Activated T-cell treated with anti-CD3 and anti-CD28 coated beads, Interleukin-2, amount 50 U/mL, for 1 hour (primary cell): Measurements from ENCODE around the gene NSF.
"Not testable (repeated sequence)": the region's sequence is repeated elsewhere in the genome, so short reads cannot be mapped to it uniquely, and the experiment has no call there.

Source experiments
- DNase-seq: peaks from one replicate; pipeline ENCODE4 v3.0.0-alpha.2; 2020

Gene NSF

DNA sequence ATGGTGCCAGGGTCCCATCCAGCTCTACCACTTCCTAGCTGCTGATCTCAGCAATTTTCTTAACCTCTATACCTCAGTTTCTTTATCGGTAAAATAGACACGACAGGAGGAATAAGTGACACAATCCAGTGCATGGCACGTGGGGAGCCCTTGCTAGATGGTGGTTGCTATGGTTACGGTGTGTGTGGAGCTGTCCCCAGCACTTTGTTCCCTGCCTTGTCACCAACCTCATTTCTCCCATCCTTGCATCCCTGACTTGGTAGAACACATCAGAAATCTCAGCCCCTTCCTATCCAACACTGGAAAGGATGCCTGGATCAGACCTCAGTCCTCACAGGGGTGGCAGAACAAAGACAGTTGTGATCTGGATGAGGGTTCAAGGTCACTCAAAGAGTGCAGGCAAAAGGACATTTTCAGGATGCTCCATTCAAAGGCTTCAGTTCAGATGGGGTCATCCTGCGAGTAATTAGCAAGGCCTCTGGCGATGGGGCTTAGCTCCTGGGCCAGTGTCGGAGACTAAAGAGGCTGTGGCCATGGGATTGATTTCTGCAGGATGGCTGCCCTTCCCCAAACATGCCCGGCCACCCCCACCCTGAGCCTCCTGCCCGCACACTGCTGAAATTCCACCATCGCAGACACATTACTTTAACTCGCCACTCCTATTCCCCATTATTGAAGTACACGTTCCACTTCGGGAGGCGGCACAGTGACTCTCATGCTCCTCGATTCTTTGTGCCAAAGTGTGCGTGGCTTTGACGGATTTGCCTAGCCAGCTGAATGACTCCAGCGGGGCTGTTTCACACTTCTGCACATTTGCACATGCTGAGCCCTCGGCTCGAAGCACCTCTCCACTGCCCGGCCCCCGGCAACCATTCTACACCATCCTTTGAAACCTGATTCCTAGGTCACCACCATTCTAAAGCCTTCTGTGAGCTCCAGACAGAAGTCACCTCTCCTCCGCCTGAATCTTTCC is 187.8 kb downstream of the NSF start:
- no peak for DNase-seq

GRCh38 chr17:46780003-46780373 is 189.5 kb downstream of the NSF start:
- DNase-seq, result no peak

GRCh38 chr17:46782250-46782953 is 191.9 kb downstream of the NSF start:
- DNase-seq, result no peak

- DNase-seq, result no peak
Observed at GRCh38 chr17:46783031-46783593, 192.6 kb downstream of the NSF start.

GRCh38 chr17:46785696-46786095 is 195.2 kb downstream of the NSF start:
- DNase-seq, result no peak

- no peak for DNase-seq
Observed at GRCh38 chr17:46787478-46787877, 197.0 kb downstream of the NSF start.

GRCh38 chr17:46788300-46788699 is 197.8 kb downstream of the NSF start:
- DNase-seq, result no peak

- no peak for DNase-seq
Observed at GRCh38 chr17:46788796-46789195, 198.3 kb downstream of the NSF start.

GRCh38 chr17:46789610-46790009 is 199.1 kb downstream of the NSF start:
- no peak for DNase-seq

DNA sequence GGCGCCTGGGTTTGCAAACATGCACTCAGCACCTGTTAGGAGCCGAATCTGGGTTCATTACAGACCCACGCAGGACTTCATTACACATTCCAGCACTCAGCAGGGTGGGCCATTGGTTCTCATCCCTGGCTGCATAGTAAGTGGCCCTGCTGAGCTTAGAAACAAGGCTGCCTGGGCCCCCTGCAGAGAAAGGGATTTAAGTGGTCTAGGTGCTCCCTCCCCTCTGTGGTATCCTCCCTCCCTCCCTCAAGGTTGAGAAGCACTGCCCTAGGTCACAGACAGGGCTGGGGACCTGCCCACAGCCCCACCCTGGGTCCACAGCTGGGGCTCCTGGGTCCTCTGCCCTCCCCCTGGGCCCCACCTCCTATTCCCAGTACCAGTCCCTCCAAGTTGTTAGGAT is 199.7 kb downstream of the NSF start:
- DNase-seq, result no peak

DNA sequence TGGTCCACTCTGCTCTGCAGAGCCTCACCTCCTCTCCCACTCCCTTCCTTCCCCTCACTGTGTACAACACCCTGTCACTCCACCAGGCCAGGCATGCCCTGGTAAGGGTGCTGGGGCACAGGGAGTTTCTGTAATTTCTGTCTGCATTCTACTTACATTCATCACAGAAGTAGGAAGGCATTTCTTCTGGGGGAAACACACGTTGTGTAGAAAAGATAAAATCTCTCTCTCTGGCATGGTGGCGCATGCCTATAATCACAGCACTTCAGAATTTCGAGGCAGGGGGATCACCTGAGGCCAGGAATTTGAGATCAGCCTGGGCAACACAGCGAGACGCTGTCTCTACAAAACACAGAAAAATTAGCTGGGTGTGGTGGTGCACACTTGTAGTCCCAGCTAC is 201.1 kb downstream of the NSF start:
- DNase-seq, result no peak

- no peak for DNase-seq
Observed at GRCh38 chr17:46792071-46792470, 201.6 kb downstream of the NSF start.

DNA sequence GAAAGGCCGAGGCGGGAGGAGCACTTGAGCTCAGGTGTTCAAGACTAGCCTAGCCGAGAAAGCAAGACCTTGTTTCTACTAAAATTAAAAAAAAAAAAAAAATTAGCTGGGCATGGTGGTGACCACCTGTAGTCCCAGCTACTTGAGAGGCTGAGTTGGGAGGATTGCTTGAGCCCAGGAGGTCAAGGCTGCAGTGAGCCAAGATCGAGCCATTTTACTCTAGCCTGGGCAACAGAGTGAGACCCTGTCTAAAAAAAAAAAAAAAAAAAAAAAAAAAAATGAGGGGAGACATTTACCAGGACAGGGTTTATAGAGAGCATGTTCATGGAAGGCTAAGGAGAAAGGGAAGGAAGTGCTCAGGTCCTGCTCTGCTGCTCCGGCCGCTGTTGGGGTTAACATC is 202.6 kb downstream of the NSF start:
- DNase-seq, result not testable (repeated sequence)

DNA sequence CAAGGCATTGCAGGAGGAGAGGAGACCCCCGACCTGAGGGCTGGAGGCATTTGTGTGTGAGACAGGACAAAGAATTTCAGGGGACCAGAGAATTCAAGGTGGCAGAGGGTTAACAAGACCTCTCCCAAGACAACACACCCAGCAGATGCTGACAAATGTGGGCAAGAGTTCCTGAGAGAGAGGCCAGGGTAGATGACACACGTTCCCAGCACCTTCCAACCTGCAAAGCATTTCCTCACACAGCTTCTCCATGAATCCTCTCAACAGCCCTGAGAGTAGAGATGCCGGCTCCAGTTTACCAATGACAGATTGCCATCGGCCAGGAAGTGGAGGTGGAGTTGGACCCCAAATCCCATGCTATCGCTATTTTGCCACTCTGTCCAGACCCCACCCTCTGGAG is 203.1 kb downstream of the NSF start:
- DNase-seq, result no peak

- no peak for DNase-seq
Observed at GRCh38 chr17:46794318-46794717, 203.8 kb downstream of the NSF start.

- no peak for DNase-seq
Observed at GRCh38 chr17:46795379-46795952, 205.0 kb downstream of the NSF start.

- no peak for DNase-seq
Observed at GRCh38 chr17:46796084-46796483, 205.6 kb downstream of the NSF start.

DNA sequence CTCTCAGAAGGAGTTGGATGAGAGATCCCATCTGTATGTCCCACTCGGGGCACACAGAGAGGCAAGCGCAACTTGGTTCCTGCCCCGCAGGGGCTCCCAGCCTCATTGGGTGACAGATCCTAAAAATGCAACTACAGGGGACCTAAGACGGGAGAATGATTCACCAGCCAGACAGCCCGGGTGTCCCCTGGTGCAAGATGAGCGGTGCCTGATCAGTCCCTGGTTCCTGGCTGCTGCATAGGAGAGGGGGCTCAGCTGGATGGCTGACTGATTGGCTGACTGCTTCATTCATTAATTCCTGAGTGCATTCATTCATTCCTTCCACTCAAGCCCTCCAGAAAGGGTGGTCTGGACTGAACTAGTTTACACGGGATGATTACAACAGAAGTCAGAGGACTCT is 206.1 kb downstream of the NSF start:
- no peak for DNase-seq

GRCh38 chr17:46796956-46797530 is 206.6 kb downstream of the NSF start:
- DNase-seq, result no peak

- DNase-seq, result no peak
Observed at GRCh38 chr17:46800573-46800972, 210.1 kb downstream of the NSF start.

DNA sequence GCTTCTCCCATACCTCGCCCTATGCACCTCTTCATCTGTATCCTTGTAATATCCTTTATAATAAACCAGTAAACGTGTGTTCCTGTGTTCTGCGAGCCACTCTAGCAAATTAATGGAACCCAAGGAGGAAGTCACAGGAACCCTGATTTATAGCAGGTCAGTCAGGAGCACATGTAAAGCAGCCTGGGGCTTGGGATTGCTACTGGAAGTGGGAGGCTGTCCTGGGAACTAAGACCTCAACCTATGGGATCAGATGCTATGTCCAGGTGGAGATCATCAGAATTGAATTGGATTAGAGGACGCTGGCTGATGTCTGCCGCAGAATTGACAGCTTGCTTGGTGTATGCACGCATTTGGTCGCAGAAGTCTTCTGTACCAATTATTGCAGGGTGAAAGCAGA is 212.3 kb downstream of the NSF start:
- DNase-seq, result no peak

DNA sequence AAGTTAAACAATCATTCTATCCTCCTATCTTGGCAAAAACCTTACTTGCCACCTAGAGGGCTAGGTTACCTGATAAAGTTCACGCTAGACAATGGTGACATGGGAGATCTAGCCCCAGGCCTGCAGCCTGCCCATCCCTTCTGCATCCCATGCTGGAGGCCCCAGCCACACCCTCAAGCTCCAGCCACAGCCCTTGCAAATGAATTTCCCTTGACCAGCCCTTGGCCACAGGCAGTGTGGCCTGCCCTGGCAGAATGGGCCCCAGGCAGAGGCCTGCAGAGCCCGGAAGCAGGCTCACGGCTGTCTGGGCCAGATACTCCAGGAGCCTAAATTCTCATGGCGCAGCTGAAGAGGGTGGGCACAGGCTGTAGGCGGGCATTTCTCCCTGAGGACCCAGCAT is 213.1 kb downstream of the NSF start:
- DNase-seq, result no peak

DNA sequence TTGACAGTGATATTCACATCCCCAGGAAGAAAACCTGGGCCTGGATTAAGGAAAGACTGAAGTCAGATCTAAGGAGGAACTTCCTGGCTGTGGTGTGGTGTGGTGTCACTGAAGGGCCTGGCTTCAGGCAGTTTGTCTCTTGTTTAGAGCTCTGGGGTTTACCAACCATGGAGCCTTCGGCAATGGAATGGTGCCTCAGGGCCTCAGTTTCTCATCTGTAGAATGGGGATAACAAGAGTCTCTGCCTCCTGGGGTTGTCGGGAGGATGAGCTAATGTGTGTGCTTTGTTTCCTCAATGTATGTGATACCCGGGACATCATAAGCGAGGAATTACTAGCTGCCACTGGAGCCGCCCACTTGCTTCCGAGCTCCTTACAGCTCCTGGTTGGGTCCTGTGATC is 215.3 kb downstream of the NSF start:
- no peak for DNase-seq
